Brain microvascular endothelial cell (primary cell): ENCODE data around the gene TSPAN15.

Source experiments
- DNase-seq: peaks from one replicate; pipeline ENCODE4 v3.0.0-alpha.2; 2020
- H3K27ac ChIP-seq: fragments of 250-450 bp; sonication (Bioruptor Pico); 2 replicates; pipeline ENCODE4 v1.5.1; 2020; ENCODE audit warnings: mild to moderate bottlenecking, moderate library complexity
- H3K27me3 ChIP-seq: fragments of 250-450 bp; sonication (Bioruptor Pico); replicated peaks from 2 replicates; pipeline ENCODE4 v1.5.1; 2020; ENCODE audit warnings: mild to moderate bottlenecking
- H3K36me3 ChIP-seq: fragments of 250-450 bp; sonication (Bioruptor Pico); replicated peaks from 2 replicates; pipeline ENCODE4 v1.5.1; 2020; ENCODE audit warnings: mild to moderate bottlenecking
- H3K4me3 ChIP-seq: 2 replicates; pipeline ENCODE4 v1.5.1; 2011; ENCODE audit warnings: low read depth, mild to moderate bottlenecking, control low read depth, low read length, moderate library complexity
- CTCF ChIP-seq: IDR thresholded peaks from 2 replicates; pipeline ENCODE4 v1.5.1; 2011; ENCODE audit warnings: low read depth, mild to moderate bottlenecking, moderate library complexity, low read length, control low read depth, inconsistent platforms; ENCODE audit errors: missing control alignments
- in situ Hi-C: cut with HindIII; loops from 2 replicates; pipeline ENCODE4 v1.10.0; 2017; ENCODE audit warnings: low sequenced_read_pairs, low pct_ligation_motif_present

The TSPAN15 gene

GRCh38 chr10:69494626-69495558 is 43.6 kb downstream of the TSPAN15 start:
- in situ Hi-C loops = no loop called here
- Histone ChIP-seq H3K27me3 (no peaks in the 10 kb centered on the region), H3K27ac (no peak overlapping the region), H3K36me3 (no peaks in the 10 kb centered on the region), H3K4me3 (no peak overlapping the region)
- DNase-seq = no peak
- no peak for TF ChIP-seq CTCF

- TF ChIP-seq CTCF = no peak
- H3K27me3 ChIP-seq = no peaks in the 10 kb centered on the region
- no peak for DNase-seq
- in situ Hi-C loops = no loop called here
- H3K36me3 ChIP-seq = no peaks in the 10 kb centered on the region
- no peak overlapping the region for H3K27ac ChIP-seq
- H3K4me3 ChIP-seq = no peak overlapping the region
Observed at GRCh38 chr10:69495666-69496065, 44.4 kb downstream of the TSPAN15 start.

- DNase-seq = no peak
- no peaks in the 10 kb centered on the region for H3K36me3 ChIP-seq
- no peak overlapping the region for H3K27ac ChIP-seq
Observed at GRCh38 chr10:69496352-69497230, 45.3 kb downstream of the TSPAN15 start.

GRCh38 chr10:69497231-69497561 is 45.9 kb downstream of the TSPAN15 start:
- Histone ChIP-seq H3K36me3 (no peaks in the 10 kb centered on the region), H3K4me3 (no peak overlapping the region), H3K27ac (no peak overlapping the region), H3K27me3 (no peaks in the 10 kb centered on the region)
- in situ Hi-C loops = no loop called here
- no peak for TF ChIP-seq CTCF
- no peak for DNase-seq

More at GRCh38 chr10:69496352-69497230, 45.3 kb downstream of the TSPAN15 start:
- Histone ChIP-seq H3K4me3 (no peak overlapping the region), H3K27me3 (no peaks in the 10 kb centered on the region)
- in situ Hi-C loops = no loop called here
- no peak for TF ChIP-seq CTCF

- TF ChIP-seq CTCF = no peak
- H3K27ac ChIP-seq = no peak overlapping the region
- H3K27me3 ChIP-seq = no peaks in the 10 kb centered on the region
- H3K4me3 ChIP-seq = no peak overlapping the region
- no peak for DNase-seq
- in situ Hi-C loops = no loop called here
- no peaks in the 10 kb centered on the region for H3K36me3 ChIP-seq
Observed at GRCh38 chr10:69497611-69498390, 46.5 kb downstream of the TSPAN15 start.
